ENCODE measurements around the gene PHEX. TPM values are rescaled to one million over a fixed set of nuclear protein-coding genes. Genes with fewer than 3 reads are reported as not detected.

PHEX gene
- polyA plus RNA-seq, 1 donor (not counting 4 experiments of a cell fraction or from before 2014, with no cell fraction given): 0.80 TPM

- H3K27ac ChIP-seq (ENCODE audit: control insufficient read depth, insufficient read depth, low read length): no peak overlapping the region
- H3K4me1 ChIP-seq (ENCODE audit: control insufficient read depth, extremely low read depth, insufficient read depth, low read length): peaks cover 11% of the 10 kb centered on the region
- no peaks in the 10 kb centered on the region for H3K79me2 ChIP-seq (ENCODE audit: control insufficient read depth, insufficient read depth, low read length)
- H3K4me3 ChIP-seq (ENCODE audit: control insufficient read depth in 2 of 3, extremely low read depth in 1 of 3, insufficient read depth in 2 of 3, low read depth in 1 of 3, low read length in 3 of 3): no peak overlapping the region
- no peaks in the 10 kb centered on the region for H4K20me1 ChIP-seq (ENCODE audit: control insufficient read depth, extremely low read depth, insufficient read depth, low read length)
- DNase-seq (ENCODE audit: low read depth, low spot score): no peak
- FAIRE-seq: peak; percentile 56
- no peak overlapping the region for H3K9ac ChIP-seq (ENCODE audit: control insufficient read depth, extremely low read depth, insufficient read depth, low read length)
- TF ChIP-seq CTCF (optimal IDR thresholded peaks at IDR 0.05 in 1 of 3, IDR thresholded peaks at IDR 0.05 in 1 of 3, conservative IDR thresholded peaks at IDR 0.05 in 1 of 3; ENCODE audit: extremely low read depth in 1 of 3, insufficient read depth in 2 of 3, low read length in 3 of 3) (no peak), EZH2 (IDR thresholded peaks at IDR 0.05; ENCODE audit: low read length) (no peak)
- H3K9me1 ChIP-seq (ENCODE audit: control insufficient read depth, extremely low read depth, insufficient read depth, low read length): no peaks in the 10 kb centered on the region
- H2AFZ ChIP-seq (ENCODE audit: control insufficient read depth, low read length): no peak overlapping the region
- H3K4me2 ChIP-seq (ENCODE audit: control insufficient read depth, extremely low read depth, insufficient read depth, low read depth, low read length): no peak overlapping the region
- H3K27me3 ChIP-seq (ENCODE audit: control insufficient read depth, extremely low read depth, insufficient read depth, low read length): no peaks in the 10 kb centered on the region
- H3K36me3 ChIP-seq (ENCODE audit: control insufficient read depth in 2 of 2, extremely low read depth in 1 of 2, insufficient read depth in 2 of 2, low read length in 2 of 2): no peaks in the 10 kb centered on the region
- dilution Hi-C loops (cut with MboI; ENCODE audit: extremely low pct_ligation_motif_present, low sequenced_read_pairs): no loop called here
- no peaks in the 10 kb centered on the region for H3K9me3 ChIP-seq (ENCODE audit: control insufficient read depth, low read depth, low read length)
Measured at GRCh38 chrX:22118161-22118830, 86.2 kb downstream of the PHEX start.

- peaks cover 20% of the 10 kb centered on the region for H3K4me1 ChIP-seq (ENCODE audit: control insufficient read depth, extremely low read depth, insufficient read depth, low read length)
- TF ChIP-seq EZH2 (IDR thresholded peaks at IDR 0.05; ENCODE audit: low read length) (no peak), CTCF (optimal IDR thresholded peaks at IDR 0.05 in 1 of 3, IDR thresholded peaks at IDR 0.05 in 1 of 3, conservative IDR thresholded peaks at IDR 0.05 in 1 of 3; ENCODE audit: extremely low read depth in 1 of 3, insufficient read depth in 2 of 3, low read length in 3 of 3) (no peak)
Measured at GRCh38 chrX:22121161-22121560, 89.0 kb downstream of the PHEX start.

More at GRCh38 chrX:22121161-22121560, 89.0 kb downstream of the PHEX start:
- Histone ChIP-seq H3K36me3 (ENCODE audit: control insufficient read depth in 2 of 2, extremely low read depth in 1 of 2, insufficient read depth in 2 of 2, low read length in 2 of 2) (no peaks in the 10 kb centered on the region), H3K9me1 (ENCODE audit: control insufficient read depth, extremely low read depth, insufficient read depth, low read length) (no peaks in the 10 kb centered on the region), H3K27me3 (ENCODE audit: control insufficient read depth, extremely low read depth, insufficient read depth, low read length) (no peaks in the 10 kb centered on the region), H3K9ac (ENCODE audit: control insufficient read depth, extremely low read depth, insufficient read depth, low read length) (no peak overlapping the region), H2AFZ (ENCODE audit: control insufficient read depth, low read length) (no peak overlapping the region), H4K20me1 (ENCODE audit: control insufficient read depth, extremely low read depth, insufficient read depth, low read length) (no peaks in the 10 kb centered on the region), H3K9me3 (ENCODE audit: control insufficient read depth, low read depth, low read length) (no peaks in the 10 kb centered on the region), H3K4me2 (ENCODE audit: control insufficient read depth, extremely low read depth, insufficient read depth, low read depth, low read length) (no peak overlapping the region), H3K79me2 (ENCODE audit: control insufficient read depth, insufficient read depth, low read length) (no peaks in the 10 kb centered on the region), H3K27ac (ENCODE audit: control insufficient read depth, insufficient read depth, low read length) (no peak overlapping the region), H3K4me3 (ENCODE audit: control insufficient read depth in 2 of 3, extremely low read depth in 1 of 3, insufficient read depth in 2 of 3, low read depth in 1 of 3, low read length in 3 of 3) (no peak overlapping the region)
- no peak for DNase-seq (ENCODE audit: low read depth, low spot score)
- dilution Hi-C loops (cut with MboI; ENCODE audit: extremely low pct_ligation_motif_present, low sequenced_read_pairs): no loop called here
- no peak for FAIRE-seq
